OCI-LY1 (cell line): ENCODE results near the gene ZNF200.

Experiments
- EZH2 ChIP-seq: fragments of 200-600 bp; sonication (generic), shearing (Covaris generic); IDR thresholded peaks from 2 replicates; pipeline ENCODE4 v1.8.0; 2017; ENCODE audit warnings: borderline replicate concordance, mixed run types, mild to moderate bottlenecking, antibody characterized with exemption, low read length, moderate library complexity, mixed read lengths
- TF ChIP-seq, protein P1 (sequence below): fragments of 200-600 bp; sonication (generic), shearing (Covaris generic); IDR thresholded peaks from 2 replicates; pipeline ENCODE4 v1.5.1; 2017; ENCODE audit warnings: mild to moderate bottlenecking, antibody characterized with exemption, low read length, moderate library complexity, mixed read lengths

DNA sequence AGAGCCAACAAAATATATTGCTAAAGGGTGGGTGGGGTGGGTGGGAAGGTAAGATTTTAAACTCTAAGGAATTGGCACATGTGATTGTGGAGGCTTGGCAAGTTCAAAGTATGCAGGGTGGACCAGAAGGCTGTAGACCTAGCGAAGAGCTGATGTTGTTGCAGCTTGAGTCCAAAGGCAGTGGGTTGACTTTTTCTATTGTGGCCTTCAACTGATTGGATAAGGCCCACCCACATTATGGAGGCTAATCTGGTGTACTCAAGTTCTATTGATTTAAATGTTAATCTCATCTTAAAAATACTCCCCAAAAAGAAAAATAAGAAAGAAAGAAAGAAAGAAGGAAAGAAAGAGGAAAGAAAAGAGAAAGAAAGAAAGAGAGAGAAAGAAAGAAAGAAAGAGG, 22.4 kb downstream of the ZNF200 start:
- TF ChIP-seq, protein P1, sequence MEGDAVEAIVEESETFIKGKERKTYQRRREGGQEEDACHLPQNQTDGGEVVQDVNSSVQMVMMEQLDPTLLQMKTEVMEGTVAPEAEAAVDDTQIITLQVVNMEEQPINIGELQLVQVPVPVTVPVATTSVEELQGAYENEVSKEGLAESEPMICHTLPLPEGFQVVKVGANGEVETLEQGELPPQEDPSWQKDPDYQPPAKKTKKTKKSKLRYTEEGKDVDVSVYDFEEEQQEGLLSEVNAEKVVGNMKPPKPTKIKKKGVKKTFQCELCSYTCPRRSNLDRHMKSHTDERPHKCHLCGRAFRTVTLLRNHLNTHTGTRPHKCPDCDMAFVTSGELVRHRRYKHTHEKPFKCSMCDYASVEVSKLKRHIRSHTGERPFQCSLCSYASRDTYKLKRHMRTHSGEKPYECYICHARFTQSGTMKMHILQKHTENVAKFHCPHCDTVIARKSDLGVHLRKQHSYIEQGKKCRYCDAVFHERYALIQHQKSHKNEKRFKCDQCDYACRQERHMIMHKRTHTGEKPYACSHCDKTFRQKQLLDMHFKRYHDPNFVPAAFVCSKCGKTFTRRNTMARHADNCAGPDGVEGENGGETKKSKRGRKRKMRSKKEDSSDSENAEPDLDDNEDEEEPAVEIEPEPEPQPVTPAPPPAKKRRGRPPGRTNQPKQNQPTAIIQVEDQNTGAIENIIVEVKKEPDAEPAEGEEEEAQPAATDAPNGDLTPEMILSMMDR = no peak
- TF ChIP-seq EZH2 = no peak
